Panc1 (cell line): ENCODE measurements around the gene NDST1. TPM values are rescaled to one million over a fixed set of nuclear protein-coding genes. Genes with fewer than 3 reads are reported as not detected.

ENCODE experiments used
- ATAC-seq: fragments of 200-7000 bp; cut with Tn5 transposase; 2 replicates; pipeline ENCODE4 v1.9.1; 2020; ENCODE audit warnings: mild to moderate bottlenecking, moderate library complexity
- BruUV-seq: library from RNA; stranded (reverse); fragments of 400-500 nt; replicated peaks from 2 replicates; lab custom pipeline; 2021; lab: Mats Ljungman, UMichigan
- CTCF ChIA-PET: fragments of 300-600 bp; sonication (Branson Sonifier 250); formaldehyde crosslinking; loops from one replicate; lab custom pipeline; 2022; ENCODE audit warnings: antibody characterized with exemption; lab: Charles Lee
- POLR2A ChIA-PET: fragments of 300-600 bp; sonication (Branson Sonifier 250); formaldehyde crosslinking; loops from one replicate; lab custom pipeline; 2022; ENCODE audit warnings: antibody characterized with exemption; lab: Charles Lee
- DNase-seq: peaks from one replicate; pipeline ENCODE4 v3.0.0-alpha.2; 2010; ENCODE audit warnings: low read depth, low spot score
- H3K27ac ChIP-seq: 2 replicates; pipeline ENCODE4 v1.5.1; 2011; ENCODE audit warnings: mild to moderate bottlenecking, low read length, inconsistent platforms
- H3K27me3 ChIP-seq: fragments of 200-500 bp; sonication (Bioruptor generic); 2 replicates; pipeline ENCODE4 v1.6.0; 2014; ENCODE audit warnings: low read length, inconsistent platforms; ENCODE audit not compliant: control insufficient read depth, insufficient read depth
- H3K36me3 ChIP-seq: fragments of 200-500 bp; sonication (Bioruptor generic); 2 replicates; pipeline ENCODE4 v1.5.1; 2014; ENCODE audit warnings: inconsistent platforms, mild to moderate bottlenecking, low read length, moderate library complexity; ENCODE audit not compliant: control insufficient read depth, insufficient read depth
- H3K4me1 ChIP-seq: 2 replicates; pipeline ENCODE4 v1.5.1; 2011; ENCODE audit warnings: inconsistent platforms, mild to moderate bottlenecking, low read length, moderate library complexity; ENCODE audit not compliant: control insufficient read depth, insufficient read depth
- H3K4me3 ChIP-seq, 2 experiments: 2 replicates each; pipeline ENCODE4 v1.5.1; 2011 to 2012; ENCODE audit warnings: low read depth in 2 of 2, low read length in 2 of 2, mild to moderate bottlenecking in 2 of 2, inconsistent platforms in 1 of 2, moderate library complexity in 1 of 2
- H3K9me3 ChIP-seq: fragments of 200-500 bp; sonication (Bioruptor generic); 2 replicates; pipeline ENCODE4 v1.5.1; 2014; ENCODE audit warnings: low read depth, mild to moderate bottlenecking, inconsistent platforms, low read length, moderate library complexity; ENCODE audit not compliant: control insufficient read depth, insufficient read depth
- POLR2AphosphoS5 ChIP-seq: IDR thresholded peaks from 2 replicates; pipeline ENCODE4 v1.6.1; 2012; ENCODE audit warnings: mild to moderate bottlenecking, low read depth, low read length, moderate library complexity
- SIN3A ChIP-seq: IDR thresholded peaks from 2 replicates; pipeline ENCODE4 v1.6.1; 2012; ENCODE audit warnings: low read depth, mild to moderate bottlenecking, low read length, moderate library complexity, borderline replicate concordance; ENCODE audit not compliant: insufficient read depth
- TCF7L2 ChIP-seq: IDR thresholded peaks from 2 replicates; pipeline ENCODE4 v1.6.1; 2011; ENCODE audit warnings: mild to moderate bottlenecking, low read depth, low read length, inconsistent platforms
- in situ Hi-C: cut with HindIII; loops from 2 replicates; pipeline ENCODE4 v1.10.0; 2016; ENCODE audit warnings: low sequenced_read_pairs, low pct_unique_long_range_greater_than_20kb
- intact Hi-C: fragments of 100-400 bp; cut with micrococcal nuclease; formaldehyde crosslinking; loops from one replicate; pipeline ENCODE4 v1.10.0; 2022; ENCODE audit not compliant: unreplicated experiment
- total RNA-seq: library from RNA; stranded (reverse); gene quantifications from one replicate; pipeline ENCODE4 v1.2.1, GENCODE V29; 2021; ENCODE audit not compliant: unreplicated experiment
- TF ChIP-seq, protein P1 (sequence below), 2 experiments: IDR thresholded peaks; 2 replicates each; pipeline ENCODE4 v1.6.1; 2011 to 2012; ENCODE audit warnings: low read depth in 2 of 2, control low read depth in 1 of 2, low read length in 1 of 2, mild to moderate bottlenecking in 1 of 2, moderate library complexity in 1 of 2; ENCODE audit not compliant: insufficient read depth in 1 of 2
- TF ChIP-seq, protein P2 (sequence below): fragments of 450-650 bp; IDR thresholded peaks from 2 replicates; pipeline ENCODE4 v1.5.1; 2017; ENCODE audit warnings: mild to moderate bottlenecking

Gene NDST1
- total RNA-seq, 1 experiment from 2014 or later = 142 TPM

DNA sequence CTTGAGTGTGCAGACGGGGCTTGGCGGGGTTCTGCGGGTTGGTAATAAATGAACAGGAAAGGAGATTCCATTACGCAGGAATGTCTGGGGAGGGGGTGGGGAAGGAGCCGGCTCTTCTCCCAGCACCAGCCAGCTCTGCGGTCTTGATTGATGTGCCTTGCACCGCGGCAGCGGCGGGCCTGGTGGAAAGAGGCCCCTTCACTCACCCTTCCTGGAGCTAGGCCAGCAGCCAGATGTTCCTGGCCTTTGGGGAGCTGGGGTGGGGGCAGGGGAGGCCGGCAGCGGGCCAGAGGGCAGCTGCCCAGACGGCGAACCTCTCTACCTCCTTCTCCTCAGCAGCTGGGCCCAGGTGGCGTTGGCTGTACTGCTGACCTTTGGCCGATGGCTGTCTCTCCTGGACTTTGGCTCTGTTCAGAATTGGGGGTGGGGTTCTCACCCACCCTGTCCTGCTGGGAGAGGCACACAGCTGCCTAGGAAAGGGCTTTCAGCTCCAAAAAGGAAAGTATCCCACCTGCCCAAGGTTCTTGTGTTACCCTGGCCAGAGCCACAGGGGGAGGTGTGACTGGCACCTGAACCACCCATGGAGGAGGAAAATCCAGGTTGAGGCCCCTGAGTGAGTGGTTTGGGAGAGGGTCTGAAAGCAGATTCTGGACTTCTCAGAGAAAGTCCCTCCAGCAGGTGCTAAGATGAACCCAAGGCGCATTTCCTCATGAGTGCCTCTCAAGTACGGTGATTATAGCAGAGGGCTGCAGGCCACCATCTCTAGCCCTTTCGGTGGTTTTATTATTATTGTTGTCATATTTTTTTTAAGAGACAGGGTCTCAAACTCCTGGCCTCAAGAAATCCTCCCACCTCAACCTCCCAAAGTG is 74.5 kb downstream of the NDST1 start:
- Histone ChIP-seq H3K27me3 (no peaks in the 10 kb centered on the region), H3K27ac (no peak overlapping the region), H3K9me3 (no peaks in the 10 kb centered on the region), H3K4me3 (no peak overlapping the region), H3K4me1 (no peaks in the 10 kb centered on the region), H3K36me3 (no peaks in the 10 kb centered on the region)
- ChIA-PET CTCF (interaction anchor here (1.1 kb wide), 1 partner anchor 8 kb away, joined by 4 read pairs; no protein-coding TSS in a partner anchor), POLR2A (no interaction called here)
- intact Hi-C loops = no loop called here
- TF ChIP-seq, protein P1, sequence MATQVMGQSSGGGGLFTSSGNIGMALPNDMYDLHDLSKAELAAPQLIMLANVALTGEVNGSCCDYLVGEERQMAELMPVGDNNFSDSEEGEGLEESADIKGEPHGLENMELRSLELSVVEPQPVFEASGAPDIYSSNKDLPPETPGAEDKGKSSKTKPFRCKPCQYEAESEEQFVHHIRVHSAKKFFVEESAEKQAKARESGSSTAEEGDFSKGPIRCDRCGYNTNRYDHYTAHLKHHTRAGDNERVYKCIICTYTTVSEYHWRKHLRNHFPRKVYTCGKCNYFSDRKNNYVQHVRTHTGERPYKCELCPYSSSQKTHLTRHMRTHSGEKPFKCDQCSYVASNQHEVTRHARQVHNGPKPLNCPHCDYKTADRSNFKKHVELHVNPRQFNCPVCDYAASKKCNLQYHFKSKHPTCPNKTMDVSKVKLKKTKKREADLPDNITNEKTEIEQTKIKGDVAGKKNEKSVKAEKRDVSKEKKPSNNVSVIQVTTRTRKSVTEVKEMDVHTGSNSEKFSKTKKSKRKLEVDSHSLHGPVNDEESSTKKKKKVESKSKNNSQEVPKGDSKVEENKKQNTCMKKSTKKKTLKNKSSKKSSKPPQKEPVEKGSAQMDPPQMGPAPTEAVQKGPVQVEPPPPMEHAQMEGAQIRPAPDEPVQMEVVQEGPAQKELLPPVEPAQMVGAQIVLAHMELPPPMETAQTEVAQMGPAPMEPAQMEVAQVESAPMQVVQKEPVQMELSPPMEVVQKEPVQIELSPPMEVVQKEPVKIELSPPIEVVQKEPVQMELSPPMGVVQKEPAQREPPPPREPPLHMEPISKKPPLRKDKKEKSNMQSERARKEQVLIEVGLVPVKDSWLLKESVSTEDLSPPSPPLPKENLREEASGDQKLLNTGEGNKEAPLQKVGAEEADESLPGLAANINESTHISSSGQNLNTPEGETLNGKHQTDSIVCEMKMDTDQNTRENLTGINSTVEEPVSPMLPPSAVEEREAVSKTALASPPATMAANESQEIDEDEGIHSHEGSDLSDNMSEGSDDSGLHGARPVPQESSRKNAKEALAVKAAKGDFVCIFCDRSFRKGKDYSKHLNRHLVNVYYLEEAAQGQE (IDR thresholded peaks at IDR 0.05; ENCODE audit: insufficient read depth in 1 of 2, low read depth in 2 of 2, low read length in 1 of 2) = no peak
- TF ChIP-seq, protein P2, sequence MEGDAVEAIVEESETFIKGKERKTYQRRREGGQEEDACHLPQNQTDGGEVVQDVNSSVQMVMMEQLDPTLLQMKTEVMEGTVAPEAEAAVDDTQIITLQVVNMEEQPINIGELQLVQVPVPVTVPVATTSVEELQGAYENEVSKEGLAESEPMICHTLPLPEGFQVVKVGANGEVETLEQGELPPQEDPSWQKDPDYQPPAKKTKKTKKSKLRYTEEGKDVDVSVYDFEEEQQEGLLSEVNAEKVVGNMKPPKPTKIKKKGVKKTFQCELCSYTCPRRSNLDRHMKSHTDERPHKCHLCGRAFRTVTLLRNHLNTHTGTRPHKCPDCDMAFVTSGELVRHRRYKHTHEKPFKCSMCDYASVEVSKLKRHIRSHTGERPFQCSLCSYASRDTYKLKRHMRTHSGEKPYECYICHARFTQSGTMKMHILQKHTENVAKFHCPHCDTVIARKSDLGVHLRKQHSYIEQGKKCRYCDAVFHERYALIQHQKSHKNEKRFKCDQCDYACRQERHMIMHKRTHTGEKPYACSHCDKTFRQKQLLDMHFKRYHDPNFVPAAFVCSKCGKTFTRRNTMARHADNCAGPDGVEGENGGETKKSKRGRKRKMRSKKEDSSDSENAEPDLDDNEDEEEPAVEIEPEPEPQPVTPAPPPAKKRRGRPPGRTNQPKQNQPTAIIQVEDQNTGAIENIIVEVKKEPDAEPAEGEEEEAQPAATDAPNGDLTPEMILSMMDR = no peak
- no peak for TF ChIP-seq SIN3A
- no peak for TF ChIP-seq POLR2AphosphoS5
- no peak for TF ChIP-seq TCF7L2
- DNase-seq (no peak), ATAC-seq (no peak)
- BruUV-seq = no TSS peak
- in situ Hi-C loops = no loop called here

DNA sequence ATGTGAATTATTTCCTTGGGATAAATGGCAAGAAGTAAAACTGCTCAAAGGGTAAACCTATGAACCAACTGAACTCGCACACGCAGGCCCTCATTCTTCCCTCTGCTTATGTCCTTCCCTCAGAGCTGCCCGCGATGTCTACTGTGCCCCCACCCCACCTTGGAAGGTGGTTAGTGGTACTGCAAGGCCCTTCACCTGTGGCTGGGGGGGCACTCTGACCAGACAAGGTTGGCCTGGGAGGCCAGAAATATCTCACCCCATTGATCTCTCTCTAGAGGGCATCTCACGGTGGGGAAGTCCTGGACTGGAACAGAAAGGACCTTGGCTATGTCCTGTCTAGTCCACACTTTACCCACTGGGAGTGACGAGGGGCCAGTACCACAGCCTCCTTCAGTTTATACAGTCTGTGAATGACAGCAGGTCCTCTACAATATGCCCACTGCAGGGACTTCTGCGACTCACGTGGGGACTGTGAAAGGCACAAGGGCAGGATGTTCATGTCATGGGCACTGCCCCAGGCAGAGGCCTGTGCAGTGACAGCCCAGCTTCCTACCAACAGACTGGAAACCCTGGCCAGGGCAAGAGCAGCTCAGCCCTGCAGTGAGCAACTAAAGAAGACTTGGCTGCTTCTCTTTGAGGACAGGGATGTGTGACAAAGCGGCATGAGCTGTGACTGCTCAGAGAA is 75.8 kb downstream of the NDST1 start:
- no peaks in the 10 kb centered on the region for H3K36me3 ChIP-seq
- H3K4me3 ChIP-seq = no peak overlapping the region
- CTCF ChIA-PET = interaction anchor here (1.1 kb wide), 1 partner anchor 9 kb away, joined by 4 read pairs; no protein-coding TSS in a partner anchor
- in situ Hi-C loops = no loop called here
- H3K4me1 ChIP-seq = no peaks in the 10 kb centered on the region
- no peaks in the 10 kb centered on the region for H3K9me3 ChIP-seq
- no peaks in the 10 kb centered on the region for H3K27me3 ChIP-seq
- TF ChIP-seq SIN3A (no peak), TCF7L2 (no peak), POLR2AphosphoS5 (no peak)
- TF ChIP-seq, protein P2 = no peak
- TF ChIP-seq, protein P1 (IDR thresholded peaks at IDR 0.05; ENCODE audit: insufficient read depth in 1 of 2, low read depth in 2 of 2, low read length in 1 of 2) = no peak
- intact Hi-C loops = no loop called here
- DNase-seq (no peak), ATAC-seq (peak; percentile 42; the same call in 1 of the 2 replicates)
- no peak overlapping the region for H3K27ac ChIP-seq
- no TSS peak for BruUV-seq
- POLR2A ChIA-PET = no interaction called here
